SK-N-SH (cell line): ENCODE data around the gene TMPRSS9. TPM values are rescaled to one million over a fixed set of nuclear protein-coding genes. Genes with fewer than 3 reads are reported as not detected.

ENCODE experiments used
- CTCF ChIA-PET: fragments of 300-600, 350-600 bp; formaldehyde crosslinking; extraction: SDS; loops from one replicate; lab custom pipeline; 2021; lab: Yijun Ruan, JAX
- POLR2A ChIA-PET: fragments of 350-600 bp; sonication (Branson Sonifier 250); formaldehyde crosslinking; extraction: SDS; loops from one replicate; lab custom pipeline; 2020; ENCODE audit warnings: antibody characterized with exemption, inconsistent platforms; lab: Yijun Ruan, JAX
- DNase-seq: peaks from one replicate; pipeline ENCODE4 v3.0.0; 2012
- H2AFZ ChIP-seq: fragments of 200-600 bp; sonication (generic); 2 replicates; pipeline ENCODE4 v1.8.1; 2016; ENCODE audit warnings: antibody characterized with exemption, mild to moderate bottlenecking, low read depth
- H3F3A ChIP-seq: fragments of 200-600 bp; sonication (generic); replicated peaks from 2 replicates; pipeline ENCODE3; 2016; ENCODE audit warnings: antibody characterized with exemption, mild to moderate bottlenecking; ENCODE audit not compliant: insufficient read depth
- H3K27ac ChIP-seq, 2 experiments: fragments of 200-500 bp in 1 of 2; fragments of 200-600 bp in 1 of 2; sonication (Bioruptor generic) in 1 of 2; sonication (generic), shearing (Covaris generic) in 1 of 2; 2 replicates each; pipeline versions ENCODE4 v1.5.1 to v1.6.1; 2014 to 2016; ENCODE audit warnings: low read depth in 2 of 2, inconsistent platforms in 1 of 2, low read length in 1 of 2, mild to moderate bottlenecking in 1 of 2, mixed read lengths in 1 of 2
- H3K27me3 ChIP-seq: fragments of 200-600 bp; sonication (generic), shearing (Covaris generic); 2 replicates; pipeline ENCODE4 v1.6.1; 2016; ENCODE audit warnings: mixed run types; ENCODE audit not compliant: insufficient read depth
- H3K36me3 ChIP-seq, 2 experiments: fragments of 200-500 bp in 1 of 2; fragments of 200-600 bp in 1 of 2; sonication (Bioruptor generic) in 1 of 2; sonication (generic) in 1 of 2; replicated peaks in 1 of 2; 2 replicates each; pipeline versions ENCODE3 to v1.5.1; 2014 to 2016; ENCODE audit warnings: low read length in 1 of 2, mild to moderate bottlenecking in 1 of 2; ENCODE audit not compliant: insufficient read depth in 2 of 2, control insufficient read depth in 1 of 2
- H3K4me1 ChIP-seq, 2 experiments: fragments of 200-500 bp in 1 of 2; fragments of 200-600 bp in 1 of 2; sonication (Bioruptor generic) in 1 of 2; sonication (generic), shearing (Covaris generic) in 1 of 2; 2 replicates each; pipeline versions ENCODE4 v1.5.1 to v1.6.1; 2014 to 2016; ENCODE audit warnings: low read depth in 1 of 2, low read length in 1 of 2, mixed run types in 1 of 2; ENCODE audit not compliant: insufficient read depth in 2 of 2, control insufficient read depth in 1 of 2
- H3K4me2 ChIP-seq: fragments of 200-600 bp; sonication (generic), shearing (Covaris generic); 2 replicates; pipeline ENCODE4 v1.6.1; 2017; ENCODE audit warnings: mixed run types
- H3K4me3 ChIP-seq, 2 experiments: fragments of 200-500 bp in 1 of 2; fragments of 200-600 bp in 1 of 2; sonication (Bioruptor generic) in 1 of 2; sonication (generic), shearing (Covaris generic) in 1 of 2; 2 replicates each; pipeline versions ENCODE4 v1.5.1 to v1.8.1; 2014 to 2016; ENCODE audit warnings: low read depth in 2 of 2, inconsistent platforms in 1 of 2, low read length in 1 of 2, mild to moderate bottlenecking in 1 of 2, mixed read lengths in 1 of 2, moderate library complexity in 1 of 2
- H3K79me2 ChIP-seq: fragments of 200-600 bp; sonication (generic); 2 replicates; pipeline ENCODE4 v1.8.1; 2017; ENCODE audit warnings: mild to moderate bottlenecking; ENCODE audit not compliant: insufficient read depth
- H3K9ac ChIP-seq: fragments of 200-600 bp; sonication (generic); 2 replicates; pipeline ENCODE4 v1.6.1; 2017; ENCODE audit warnings: mixed run types
- H3K9me2 ChIP-seq: fragments of 200-600 bp; sonication (generic); 2 replicates; pipeline ENCODE4 v1.6.1; 2017; ENCODE audit warnings: mixed run types
- H3K9me3 ChIP-seq: fragments of 200-600 bp; sonication (generic); 2 replicates; pipeline ENCODE4 v1.6.1; 2017; ENCODE audit warnings: mixed run types, mild to moderate bottlenecking, moderate library complexity
- H4K20me1 ChIP-seq: fragments of 200-600 bp; sonication (generic); 2 replicates; pipeline ENCODE4 v1.6.1; 2017; ENCODE audit warnings: mild to moderate bottlenecking, mixed run types; ENCODE audit not compliant: insufficient read depth
- CHD2 ChIP-seq: fragments of 150-350 bp; IDR thresholded peaks from 2 replicates; pipeline ENCODE4 v1.6.1; 2018; ENCODE audit warnings: low read length; ENCODE audit not compliant: partially characterized antibody
- CTCF ChIP-seq: fragments of 200-600 bp; sonication (generic); IDR thresholded peaks from 2 replicates; pipeline ENCODE4 v1.6.1; 2017; ENCODE audit warnings: antibody characterized with exemption, mild to moderate bottlenecking, moderate library complexity
- ELF1 ChIP-seq: IDR thresholded peaks from 2 replicates; pipeline ENCODE4 v1.4.0; 2012
- EZH2phosphoT487 ChIP-seq: fragments of 200-600 bp; sonication (generic); IDR thresholded peaks from 2 replicates; pipeline ENCODE4 v1.6.1; 2017; ENCODE audit warnings: low read depth, mixed run types, mild to moderate bottlenecking, antibody characterized with exemption, moderate library complexity, borderline replicate concordance
- FOSL2 ChIP-seq: IDR thresholded peaks from 2 replicates; pipeline ENCODE4 v1.4.0; 2012; ENCODE audit warnings: low read depth, mild to moderate bottlenecking, moderate library complexity, borderline replicate concordance
- FOXM1 ChIP-seq: IDR thresholded peaks from 2 replicates; pipeline ENCODE4 v1.4.0; 2012; ENCODE audit warnings: low read depth, mild to moderate bottlenecking
- GABPA ChIP-seq: IDR thresholded peaks from 2 replicates; pipeline ENCODE4 v1.4.0; 2012; ENCODE audit warnings: low read depth, mild to moderate bottlenecking
- GATA2 ChIP-seq: sonication (generic); formaldehyde crosslinking; IDR thresholded peaks from 2 replicates; pipeline ENCODE4 v1.5.0; 2020; ENCODE audit warnings: mild to moderate bottlenecking, missing genetic modification reagents
- IRF3 ChIP-seq: fragments of 150-350 bp; IDR thresholded peaks from 2 replicates; pipeline ENCODE4 v1.6.1; 2016; ENCODE audit warnings: mild to moderate bottlenecking, low read depth, low read length
- JUND ChIP-seq: IDR thresholded peaks from 2 replicates; pipeline ENCODE4 v1.4.0; 2012
- MAX ChIP-seq: IDR thresholded peaks from 2 replicates; pipeline ENCODE4 v1.4.0; 2012; ENCODE audit warnings: low read depth
- MEF2A ChIP-seq: IDR thresholded peaks from 2 replicates; pipeline ENCODE4 v1.4.0; 2012; ENCODE audit warnings: low read depth, borderline replicate concordance
- MXI1 ChIP-seq: IDR thresholded peaks from 2 replicates; pipeline ENCODE4 v1.6.1; 2012; ENCODE audit warnings: mild to moderate bottlenecking, low read depth, low read length, improper control_type of control experiment
- NFIC ChIP-seq: IDR thresholded peaks from 2 replicates; pipeline ENCODE4 v1.4.0; 2012; ENCODE audit warnings: borderline replicate concordance
- RFX5 ChIP-seq: IDR thresholded peaks from 2 replicates; pipeline ENCODE4 v1.6.1; 2012; ENCODE audit warnings: mild to moderate bottlenecking, improper control_type of control experiment, low read length
- RXRA ChIP-seq: IDR thresholded peaks from 2 replicates; pipeline ENCODE4 v1.4.0; 2012; ENCODE audit warnings: low read depth, mild to moderate bottlenecking, borderline replicate concordance
- TAF1 ChIP-seq: IDR thresholded peaks from 2 replicates; pipeline ENCODE4 v1.6.1; 2012; ENCODE audit warnings: low read depth, mild to moderate bottlenecking, low read length, moderate library complexity, borderline replicate concordance
- TEAD4 ChIP-seq: IDR thresholded peaks from 2 replicates; pipeline ENCODE4 v1.4.0; 2012; ENCODE audit warnings: mild to moderate bottlenecking, borderline replicate concordance; ENCODE audit not compliant: insufficient read depth
- USF1 ChIP-seq: IDR thresholded peaks from 2 replicates; pipeline ENCODE4 v1.4.0; 2012; ENCODE audit warnings: low read depth, borderline replicate concordance
- YY1 ChIP-seq: IDR thresholded peaks from 2 replicates; pipeline ENCODE4 v1.4.0; 2012; ENCODE audit warnings: low read depth, mild to moderate bottlenecking
- ZBTB33 ChIP-seq: IDR thresholded peaks from 2 replicates; pipeline ENCODE4 v1.4.0; 2012; ENCODE audit warnings: low read depth, borderline replicate concordance
- WGBS: methylation state at CpG from one replicate; pipeline ENCODE4 v1.1.6; 2017; ENCODE audit warnings: low lambda C conversion rate; 5-methylcytosine and 5-hydroxymethylcytosine counted together
- polyA plus RNA-seq, 3 experiments: library from polyadenylated mRNA; depleted of rRNA; stranded (reverse); fragments of >200 nt; gene quantifications; 2 replicates each; pipeline ENCODE4 v1.2.3, GENCODE V29; 2012

The TMPRSS9 gene
- polyA plus RNA-seq, 1 of the 3 experiments (the other 2 are of a cell fraction) = not detected

GRCh38 chr19:2419754-2420153 is 59.7 kb downstream of the TMPRSS9 start:
- Histone ChIP-seq H3K79me2 (peaks cover 15% of the 10 kb centered on the region; the same call in 1 of the 2 replicates), H3K4me2 (no peak overlapping the region), H3K36me3 (peaks cover 4 to 13% of the 10 kb centered on the region in 2 experiments), H3K27me3 (no peaks in the 10 kb centered on the region), H3K9me2 (no peaks in the 10 kb centered on the region), H3F3A (no peaks in the 10 kb centered on the region), H3K9ac (no peak overlapping the region), H3K4me3 (no peak overlapping the region), H2AFZ (no peak overlapping the region), H3K9me3 (no peaks in the 10 kb centered on the region), H4K20me1 (0 out of 2 replicates have a peak, but pooled peaks cover 3% of the 10 kb centered on the region), H3K27ac (no peak overlapping the region), H3K4me1 (peaks cover 0 to 3% of the 10 kb centered on the region in 2 experiments; a peak in 1 of 4 replicates)
- WGBS = 96% methylated on average over 7 of the region's 7 CpGs
- TF ChIP-seq IRF3 (no peak), NFIC (no peak), ZBTB33 (no peak), CHD2 (no peak), RFX5 (no peak), RXRA (no peak), FOXM1 (no peak), TAF1 (no peak), FOSL2 (no peak), ELF1 (no peak), TEAD4 (no peak), EZH2phosphoT487 (no peak), GATA2 (CRISPR knock-in tag) (no peak), YY1 (no peak)
- DNase-seq = no peak
- ChIA-PET CTCF (no interaction called here), POLR2A (no interaction called here)

GRCh38 chr19:2420490-2420889 is 60.4 kb downstream of the TMPRSS9 start:
- Histone ChIP-seq H3K9ac (no peak overlapping the region), H3K4me3 (no peak overlapping the region), H3K27ac (no peak overlapping the region), H3K79me2 (peaks cover 20% of the 10 kb centered on the region), H2AFZ (no peak overlapping the region), H3F3A (no peaks in the 10 kb centered on the region), H3K36me3 (peaks cover 4 to 14% of the 10 kb centered on the region in 2 experiments), H3K4me2 (no peak overlapping the region), H4K20me1 (peaks cover 5% of the 10 kb centered on the region), H3K9me3 (no peaks in the 10 kb centered on the region), H3K4me1 (peaks cover under 1 to 5% of the 10 kb centered on the region in 2 experiments; a peak in 1 of 4 replicates), H3K9me2 (no peaks in the 10 kb centered on the region), H3K27me3 (no peaks in the 10 kb centered on the region)
- ChIA-PET POLR2A (no interaction called here), CTCF (interaction anchor here (0.7 kb wide), 1 partner anchor 721 kb away, joined by 3 read pairs; no protein-coding TSS in a partner anchor)
- DNase-seq = no peak
- 94% methylated on average over 2 of the region's 2 CpGs for WGBS
- TF ChIP-seq GATA2 (CRISPR knock-in tag) = no peak
- no peak for TF ChIP-seq JUND
- no peak for TF ChIP-seq GABPA
- TF ChIP-seq USF1 = no peak
- TF ChIP-seq MAX = no peak
- TF ChIP-seq TEAD4 = no peak
- TF ChIP-seq CHD2 = no peak
- TF ChIP-seq RXRA = no peak
- TF ChIP-seq EZH2phosphoT487 = no peak
- no peak for TF ChIP-seq RFX5
- TF ChIP-seq IRF3 = no peak
- no peak for TF ChIP-seq MXI1
- TF ChIP-seq CTCF = no peak
- no peak for TF ChIP-seq MEF2A
